Mucosa of descending colon (tissue), 3 donors: ENCODE results near the gene COL6A5. TPM values are rescaled to one million over a fixed set of nuclear protein-coding genes. Genes with fewer than 3 reads are reported as not detected.

Source experiments
- ATAC-seq: fragments of 200-7000 bp; cut with Tn5 transposase; one replicate; pipeline ENCODE4 v1.9.1; 2020; ENCODE audit warnings: mild to moderate bottlenecking, moderate library complexity
- DNase-seq, 3 donors: peaks; one replicate each; pipeline ENCODE4 v3.0.0-alpha.2; 2020
- H3K36me3 ChIP-seq: fragments of 200-600 bp; one replicate; pipeline ENCODE4 v1.8.0; 2021; ENCODE audit warnings: low read depth, mild to moderate bottlenecking
- H3K4me1 ChIP-seq: fragments of 200-600 bp; one replicate; pipeline ENCODE4 v1.8.0; 2021; ENCODE audit warnings: low read depth, mild to moderate bottlenecking
- H3K4me3 ChIP-seq: fragments of 200-600 bp; one replicate; pipeline ENCODE4 v1.8.0; 2021; ENCODE audit warnings: mild to moderate bottlenecking
- H3K9me3 ChIP-seq: fragments of 200-600 bp; one replicate; pipeline ENCODE4 v1.8.0; 2021; ENCODE audit warnings: mild to moderate bottlenecking
- intact Hi-C, 2 donors: fragments of 100-400 bp; cut with DNase I in 1 of 2; cut with micrococcal nuclease in 1 of 2; formaldehyde crosslinking; loops; one replicate each; pipeline versions ENCODE4 v1.11.0 to v1.11.1; 2022; cut with DNase I, micrococcal nuclease
- total RNA-seq, 3 donors: library from RNA; stranded (reverse); fragmentation: NEBNext Ultra II Directional in 2 of 3; extraction: Animal tissue kit (Norgen Biotek cat#: 25700) in 2 of 3; gene quantifications; one replicate each; pipeline versions ENCODE4 v1.2.1 to v1.2.4, GENCODE V29; 2021 to 2023
- TF ChIP-seq, protein P1 (sequence below): fragments of 200-600 bp; IDR thresholded peaks from one replicate; pipeline ENCODE4 v1.8.0; 2022; ENCODE audit warnings: antibody characterized with exemption, mild to moderate bottlenecking
- donor health status: DM: no; HTN: no; CAD: no; lungs with moderate emphysema.
- donor health status: DM: no; HTN: no; CAD: no.
- donor health status: DM: no; HTN: yes; CAD: no.

The COL6A5 gene
- total RNA-seq, 3 donors from 2014 or later, result 0.06 TPM; not detected in 2

DNA sequence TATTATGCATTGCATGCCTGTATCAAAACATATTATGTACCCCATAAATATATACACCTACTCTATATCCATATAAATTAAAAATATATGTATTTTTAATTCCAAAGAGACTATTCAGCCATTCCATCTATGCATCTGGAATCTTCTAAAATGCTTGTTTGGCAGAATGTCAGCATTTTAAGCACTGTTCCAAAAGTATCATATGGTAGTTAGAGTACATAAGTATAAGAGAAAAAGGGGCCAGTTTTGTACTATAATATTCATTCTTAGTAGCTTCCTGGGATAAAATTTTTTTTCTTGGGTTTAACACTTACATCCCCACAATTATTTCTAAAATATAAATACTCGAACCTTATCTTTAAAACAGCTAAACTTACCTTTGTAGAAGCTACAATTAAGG, 111.1 kb downstream of the COL6A5 start:
- no peaks in the 10 kb centered on the region for H3K36me3 ChIP-seq
- H3K9me3 ChIP-seq, result no peaks in the 10 kb centered on the region
- TF ChIP-seq, protein P1, sequence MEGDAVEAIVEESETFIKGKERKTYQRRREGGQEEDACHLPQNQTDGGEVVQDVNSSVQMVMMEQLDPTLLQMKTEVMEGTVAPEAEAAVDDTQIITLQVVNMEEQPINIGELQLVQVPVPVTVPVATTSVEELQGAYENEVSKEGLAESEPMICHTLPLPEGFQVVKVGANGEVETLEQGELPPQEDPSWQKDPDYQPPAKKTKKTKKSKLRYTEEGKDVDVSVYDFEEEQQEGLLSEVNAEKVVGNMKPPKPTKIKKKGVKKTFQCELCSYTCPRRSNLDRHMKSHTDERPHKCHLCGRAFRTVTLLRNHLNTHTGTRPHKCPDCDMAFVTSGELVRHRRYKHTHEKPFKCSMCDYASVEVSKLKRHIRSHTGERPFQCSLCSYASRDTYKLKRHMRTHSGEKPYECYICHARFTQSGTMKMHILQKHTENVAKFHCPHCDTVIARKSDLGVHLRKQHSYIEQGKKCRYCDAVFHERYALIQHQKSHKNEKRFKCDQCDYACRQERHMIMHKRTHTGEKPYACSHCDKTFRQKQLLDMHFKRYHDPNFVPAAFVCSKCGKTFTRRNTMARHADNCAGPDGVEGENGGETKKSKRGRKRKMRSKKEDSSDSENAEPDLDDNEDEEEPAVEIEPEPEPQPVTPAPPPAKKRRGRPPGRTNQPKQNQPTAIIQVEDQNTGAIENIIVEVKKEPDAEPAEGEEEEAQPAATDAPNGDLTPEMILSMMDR, result no peak
- DNase-seq, result no peak
- no peaks in the 10 kb centered on the region for H3K4me1 ChIP-seq
- ATAC-seq, result no peak
- intact Hi-C loops, result no loop called here
- H3K4me3 ChIP-seq, result no peak overlapping the region

DNA sequence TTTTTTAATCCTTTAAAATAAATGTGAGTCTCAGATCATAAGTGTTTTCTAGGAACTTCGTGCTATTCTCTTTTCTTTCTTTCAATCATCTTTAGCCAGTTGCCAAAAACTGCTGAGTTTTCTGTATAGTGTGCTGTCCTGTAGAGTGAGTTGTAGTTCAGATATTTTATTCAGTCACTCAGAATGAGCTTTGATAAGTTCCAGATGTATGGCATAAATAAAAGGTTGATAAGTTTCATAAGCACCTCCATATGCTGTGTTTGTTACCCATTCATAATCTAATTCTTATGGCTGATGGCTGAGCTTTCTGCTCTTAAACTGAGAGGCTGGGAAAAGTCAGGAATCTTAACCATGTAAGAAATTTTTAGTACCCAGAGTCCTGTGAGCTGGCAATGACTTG, 112.2 kb downstream of the COL6A5 start:
- H3K4me3 ChIP-seq, result no peak overlapping the region
- no peaks in the 10 kb centered on the region for H3K4me1 ChIP-seq
- TF ChIP-seq, protein P1, result no peak
- no peak for ATAC-seq
- intact Hi-C loops, result no loop called here
- H3K36me3 ChIP-seq, result no peaks in the 10 kb centered on the region
- no peak for DNase-seq
- H3K9me3 ChIP-seq, result no peaks in the 10 kb centered on the region

DNA sequence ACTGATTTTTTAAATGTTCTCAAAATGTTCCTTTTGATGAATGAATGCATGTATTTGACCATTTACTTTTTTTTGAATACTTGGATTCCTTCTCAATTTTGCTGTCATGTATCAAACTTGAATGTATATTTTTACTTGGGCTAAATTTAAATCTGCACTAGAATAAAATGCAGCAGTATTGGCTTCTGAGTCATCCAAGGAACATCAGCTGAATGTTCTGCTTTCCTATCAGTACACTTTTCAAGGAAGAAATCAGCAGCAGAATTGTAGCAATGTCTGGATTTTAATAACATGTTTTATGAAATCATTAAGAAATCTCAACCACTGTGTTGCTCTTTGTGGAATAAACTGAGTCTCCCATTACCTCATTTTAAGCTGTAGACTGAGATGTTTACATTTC, 114.5 kb downstream of the COL6A5 start:
- no peak for DNase-seq
- no peak for ATAC-seq
- intact Hi-C loops, result no loop called here
- Histone ChIP-seq H3K9me3 (no peaks in the 10 kb centered on the region), H3K4me3 (no peak overlapping the region), H3K4me1 (no peaks in the 10 kb centered on the region), H3K36me3 (no peaks in the 10 kb centered on the region)
- TF ChIP-seq, protein P1, result no peak

DNA sequence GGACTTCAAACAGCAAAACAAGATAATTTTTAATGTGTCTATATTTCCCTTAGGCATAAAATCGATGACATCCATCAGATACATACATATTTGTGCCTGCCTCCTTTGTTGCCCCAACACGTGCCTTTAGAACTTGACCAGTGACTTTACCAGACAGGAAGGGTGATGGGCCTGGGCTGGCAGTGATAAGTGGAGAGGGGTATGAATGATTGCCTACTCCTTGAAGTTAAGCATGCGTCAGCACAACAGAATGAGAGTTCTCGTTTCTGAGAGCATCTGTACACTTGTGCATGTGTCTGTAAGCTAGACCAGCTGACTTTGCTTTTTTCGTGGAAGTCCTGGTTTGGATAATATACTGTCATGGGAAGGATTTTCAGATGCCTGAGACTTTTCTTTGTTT, 116.6 kb downstream of the COL6A5 start:
- intact Hi-C loops, result no loop called here
- Histone ChIP-seq H3K4me3 (no peak overlapping the region), H3K9me3 (no peaks in the 10 kb centered on the region), H3K4me1 (no peaks in the 10 kb centered on the region), H3K36me3 (no peaks in the 10 kb centered on the region)
- DNase-seq (no peak), ATAC-seq (no peak)
- TF ChIP-seq, protein P1, result no peak

DNA sequence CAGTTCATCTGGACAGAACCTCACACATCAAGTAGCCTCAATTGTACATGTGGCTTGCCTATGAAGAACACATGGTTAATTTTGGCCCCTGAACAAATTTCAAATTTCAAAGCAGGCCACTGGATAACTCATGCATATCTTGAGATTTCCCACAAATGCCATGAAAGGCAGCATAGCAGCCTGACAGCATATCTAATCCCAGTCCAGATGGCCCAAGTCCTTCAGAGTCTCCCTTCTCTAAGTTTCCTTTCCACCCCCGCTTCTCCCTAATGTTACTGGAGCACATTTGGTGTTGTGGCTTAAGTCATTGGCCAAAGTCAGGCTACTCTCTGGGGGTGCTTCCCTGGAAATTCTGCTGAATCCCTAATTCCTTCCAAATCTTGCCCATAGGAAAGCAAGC, 117.7 kb downstream of the COL6A5 start:
- H3K4me3 ChIP-seq, result no peak overlapping the region
- H3K36me3 ChIP-seq, result no peaks in the 10 kb centered on the region
- H3K4me1 ChIP-seq, result no peaks in the 10 kb centered on the region
- no peak for DNase-seq
- intact Hi-C loops, result no loop called here
- ATAC-seq, result no peak
- no peaks in the 10 kb centered on the region for H3K9me3 ChIP-seq
- TF ChIP-seq, protein P1, result no peak

DNA sequence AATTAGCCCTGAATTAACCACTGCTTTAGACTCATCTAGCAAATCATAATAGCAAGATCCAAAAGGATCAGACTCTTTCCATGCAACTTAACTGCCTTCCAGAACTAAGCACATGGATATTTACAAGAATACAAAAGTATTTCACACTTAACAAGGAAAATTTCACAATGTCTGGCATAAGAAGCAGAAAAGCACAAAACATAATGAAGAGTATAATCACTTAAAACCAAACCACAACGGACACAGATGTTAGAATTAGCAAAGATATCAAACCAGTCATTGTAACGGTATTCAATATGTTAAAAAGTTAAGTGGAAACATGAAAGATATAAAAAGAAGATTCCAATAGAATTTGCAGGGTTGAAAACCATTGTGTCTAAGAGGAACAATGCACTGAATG, 120.0 kb downstream of the COL6A5 start:
- no peak for DNase-seq
- TF ChIP-seq, protein P1, result no peak
- ATAC-seq, result no peak
- H3K9me3 ChIP-seq, result no peaks in the 10 kb centered on the region
- no peak overlapping the region for H3K4me3 ChIP-seq
- no peaks in the 10 kb centered on the region for H3K4me1 ChIP-seq
- intact Hi-C loops, result no loop called here
- no peaks in the 10 kb centered on the region for H3K36me3 ChIP-seq
